HepG2 (cell line): ENCODE measurements around the gene EFNA3. TPM values are rescaled to one million over a fixed set of nuclear protein-coding genes. Genes with fewer than 3 reads are reported as not detected.

ENCODE experiments used
- ATAC-seq: fragments of 200-7000 bp; cut with Tn5 transposase; 3 replicates; pipeline ENCODE4 v1.9.1; 2020; ENCODE audit warnings: mild to moderate bottlenecking, moderate library complexity
- BruUV-seq: library from RNA; stranded (reverse); fragments of 400-500 nt; replicated peaks from 2 replicates; lab custom pipeline; 2021; lab: Mats Ljungman, UMichigan
- CTCF ChIA-PET: fragments of 300-600 bp; formaldehyde crosslinking; extraction: SDS; loops from one replicate; lab custom pipeline; 2021; ENCODE audit warnings: low total read pairs, inconsistent platforms, low intra/inter-chr PET ratio; lab: Yijun Ruan, JAX
- POLR2A ChIA-PET: fragments of 350-600 bp; sonication (Branson Sonifier 250); formaldehyde crosslinking; loops from one replicate; lab custom pipeline; 2020; ENCODE audit warnings: antibody characterized with exemption, inconsistent platforms; lab: Yijun Ruan, JAX
- DNase-seq: peaks from one replicate; pipeline ENCODE4 v3.0.0-alpha.2; 2015; ENCODE audit warnings: low spot score
- FAIRE-seq: peaks from 3 replicates; lab custom pipeline; 2011; peaks lifted over from hg19 to GRCh38; lab: Jason Lieb, UNC
- H2AFZ ChIP-seq: one replicate; pipeline ENCODE4 v1.6.1; 2011; ENCODE audit warnings: low read length, inconsistent platforms
- H3K27ac ChIP-seq: fragments of 300-600 bp; 3 replicates; pipeline ENCODE4 v1.8.0; 2011; ENCODE audit warnings: mixed run types, mild to moderate bottlenecking, mixed read lengths, low read length, inconsistent platforms; ENCODE audit not compliant: insufficient read depth; ENCODE audit errors: extremely low read length
- H3K27me3 ChIP-seq, 2 experiments: fragments of 200-600 bp in 1 of 2; 2 replicates in 1 of 2; 3 replicates in 1 of 2; pipeline versions ENCODE4 v1.6.0 to v1.8.0; 2011; ENCODE audit warnings: low read length in 2 of 2, mild to moderate bottlenecking in 2 of 2, moderate library complexity in 2 of 2, inconsistent platforms in 1 of 2; ENCODE audit not compliant: insufficient read depth in 2 of 2, control insufficient read depth in 1 of 2
- H3K36me3 ChIP-seq, 2 experiments: fragments of 200-600 bp in 1 of 2; replicated peaks in 1 of 2; 2 replicates in 1 of 2; 3 replicates in 1 of 2; pipeline versions ENCODE4 v1.5.1 to v1.8.0; 2011; ENCODE audit warnings: low read length in 2 of 2, inconsistent platforms in 1 of 2; ENCODE audit not compliant: insufficient read depth in 2 of 2, control insufficient read depth in 1 of 2
- H3K4me1 ChIP-seq: 2 replicates; pipeline ENCODE4 v1.5.1; 2012; ENCODE audit warnings: low read length, inconsistent platforms; ENCODE audit not compliant: insufficient read depth
- H3K4me2 ChIP-seq: 2 replicates; pipeline ENCODE4 v1.6.0; 2011; ENCODE audit warnings: low read depth, low read length, inconsistent platforms
- H3K4me3 ChIP-seq, 3 experiments: fragments of 200-600 bp in 1 of 3; sonication (generic), shearing (Covaris generic) in 1 of 3; replicated peaks in 1 of 3; 2 replicates each; pipeline ENCODE4 v1.5.1; 2011 to 2016; ENCODE audit warnings: low read length in 3 of 3, inconsistent platforms in 2 of 3, low read depth in 2 of 3, mild to moderate bottlenecking in 2 of 3, control low read depth in 1 of 3, mixed read lengths in 1 of 3; ENCODE audit not compliant: insufficient read depth in 1 of 3
- H3K79me2 ChIP-seq: one replicate; pipeline ENCODE4 v1.6.1; 2011; ENCODE audit warnings: low read length, inconsistent platforms; ENCODE audit not compliant: insufficient read depth
- H3K9ac ChIP-seq: 2 replicates; pipeline ENCODE4 v1.6.0; 2011; ENCODE audit warnings: mild to moderate bottlenecking, low read depth, low read length, inconsistent platforms; ENCODE audit not compliant: insufficient read depth
- H3K9me3 ChIP-seq: 2 replicates; pipeline ENCODE4 v1.5.1; 2012; ENCODE audit warnings: mild to moderate bottlenecking, low read length
- H4K20me1 ChIP-seq: 2 replicates; pipeline ENCODE4 v1.6.0; 2011; ENCODE audit warnings: inconsistent platforms, mild to moderate bottlenecking, low read length, moderate library complexity; ENCODE audit not compliant: insufficient read depth
- ATF2 ChIP-seq: sonication (generic); formaldehyde crosslinking; IDR thresholded peaks from 2 replicates; pipeline ENCODE4 v1.4.0; 2020; ENCODE audit warnings: missing genetic modification reagents
- CERS6 ChIP-seq: sonication (generic); formaldehyde crosslinking; IDR thresholded peaks from 2 replicates; pipeline ENCODE4 v1.5.0; 2020; ENCODE audit warnings: missing genetic modification reagents
- RBFOX2 ChIP-seq: fragments of 200-400 bp; formaldehyde crosslinking; IDR thresholded peaks from 2 replicates; pipeline ENCODE4 v1.6.1; 2017; ENCODE audit warnings: low read depth, mild to moderate bottlenecking, low read length
- ZGPAT ChIP-seq: IDR thresholded peaks from 2 replicates; pipeline ENCODE4 v1.6.1; 2016; ENCODE audit warnings: mild to moderate bottlenecking
- ZNF251 ChIP-seq: sonication (generic); formaldehyde crosslinking; IDR thresholded peaks from 2 replicates; pipeline ENCODE4 v1.9.0; 2021; ENCODE audit warnings: mild to moderate bottlenecking, missing genetic modification reagents
- ZNF281 ChIP-seq: sonication (generic); formaldehyde crosslinking; IDR thresholded peaks from 2 replicates; pipeline ENCODE4 v1.4.0; 2020; ENCODE audit warnings: missing genetic modification reagents, borderline replicate concordance
- ZNF34 ChIP-seq: sonication (generic); formaldehyde crosslinking; IDR thresholded peaks from 2 replicates; pipeline ENCODE4 v1.4.0; 2020; ENCODE audit warnings: mild to moderate bottlenecking, missing genetic modification reagents, borderline replicate concordance
- WGBS: methylation state at CpG from one replicate; pipeline ENCODE4 v1.1.6; 2017; ENCODE audit warnings: low lambda C conversion rate; 5-methylcytosine and 5-hydroxymethylcytosine counted together
- in situ Hi-C: cut with HindIII; loops from 2 replicates; pipeline ENCODE4 v1.10.0; 2017; ENCODE audit warnings: low pct_unique_long_range_greater_than_20kb; ENCODE audit not compliant: extremely low pct_ligation_motif_present
- intact Hi-C: fragments of 100-400 bp; cut with micrococcal nuclease; formaldehyde crosslinking; loops from one replicate; pipeline ENCODE4 v1.10.0; 2022; ENCODE audit not compliant: unreplicated experiment
- polyA plus RNA-seq, 8 experiments: library from polyadenylated mRNA; depleted of rRNA in 3 of 8; stranded (reverse) in 7 of 8; unstranded in 1 of 8; fragments of >200 nt; fragmentation: Illumina TruSeq in 4 of 8; extraction: Trizol in 4 of 8; gene quantifications; 2 replicates each; pipeline versions ENCODE4 v1.2.1 to v1.2.3, GENCODE V29; 2011 to 2016; ENCODE audit warnings: low read depth in 4 of 8, missing spikeins in 1 of 8, mixed read lengths in 1 of 8; ENCODE audit not compliant: insufficient read depth in 1 of 8
- total RNA-seq, 5 experiments: library from RNA; depleted of rRNA; stranded (reverse); fragments of >200 nt; fragmentation: Illumina TruSeq; extraction: Trizol; gene quantifications; 2 replicates each; pipeline ENCODE4 v1.2.3, GENCODE V29; 2016; ENCODE audit warnings: low read depth in 1 of 5

EFNA3 gene
- total and polyA plus RNA-seq, 2 of the 13 experiments (the other 11 are each of a cell fraction or from before 2014, with no cell fraction given), result 1.0 to 5.7 TPM

- Histone ChIP-seq H3K4me3 (peak overlapping the region; percentile 8 to 63 (median 19); a peak in 3 of 6 replicates), H3K27ac (no peak overlapping the region), H4K20me1 (no peaks in the 10 kb centered on the region), H3K4me1 (peaks cover 21% of the 10 kb centered on the region), H3K27me3 (peaks cover 5 to 34% of the 10 kb centered on the region in 2 experiments), H3K36me3 (peaks cover 3 to 7% of the 10 kb centered on the region in 2 experiments; a peak in 3 of 5 replicates), H3K9ac (no peak overlapping the region; the same call in 1 of the 2 replicates), H3K9me3 (no peaks in the 10 kb centered on the region), H3K4me2 (peak overlapping the region; percentile 83), H2AFZ (no peak overlapping the region), H3K79me2 (no peaks in the 10 kb centered on the region)
- WGBS, result 87% methylated on average over 22 of the region's 28 CpGs
- DNase-seq, result no peak
- CTCF ChIA-PET, result interaction anchor here (1.2 kb wide), 1 partner anchor 15 kb away, joined by 3 read pairs; no protein-coding TSS in a partner anchor
- in situ Hi-C loops (no loop called here), intact Hi-C loops (no loop called here)
- BruUV-seq, result no TSS peak
- POLR2A ChIA-PET, result interaction anchor here (0.9 to 1.3 kb wide), 4 partner anchors 10 to 69 kb away, joined by 3 to 4 read pairs (median 4); no protein-coding TSS in a partner anchor
- TF ChIP-seq RBFOX2 (0 out of 2 replicates have a peak, but pooled peaks have one; percentile 49), ZNF34 (CRISPR knock-in tag) (no peak)
- FAIRE-seq, result no peak
- no peak for ATAC-seq
Measured at GRCh38 chr1:155070158-155070621, 8.4 kb upstream of the EFNA3 start.

GRCh38 chr1:155070721-155071569 lies 7.7 kb upstream of the EFNA3 start:
- H3K36me3 ChIP-seq, result peaks cover 3 to 7% of the 10 kb centered on the region in 2 experiments; a peak in 3 of 5 replicates
- in situ Hi-C loops, result no loop called here
- 37% methylated on average over 7 of the region's 61 CpGs for WGBS
- H3K4me2 ChIP-seq, result peak overlapping the region; percentile 83
- H3K79me2 ChIP-seq, result no peaks in the 10 kb centered on the region
- H3K4me1 ChIP-seq, result peaks cover 19% of the 10 kb centered on the region
- H3K4me3 ChIP-seq, result peak overlapping the region; percentile 10 to 63 (median 30); a peak in 5 of 6 replicates
- no peak overlapping the region for H2AFZ ChIP-seq
- H3K9ac ChIP-seq, result peak overlapping the region; percentile 38
- peak; percentile 92 for ATAC-seq
- ChIA-PET POLR2A (interaction anchor here (0.9 to 1.3 kb wide), 4 partner anchors 10 to 70 kb away, joined by 3 to 4 read pairs (median 4); no protein-coding TSS in a partner anchor), CTCF (interaction anchor here (1.2 kb wide), 1 partner anchor 14 kb away, joined by 3 read pairs; no protein-coding TSS in a partner anchor)
- no peak overlapping the region for H3K27ac ChIP-seq
- DNase-seq, result peak; percentile 72
- no peak for FAIRE-seq
- no peaks in the 10 kb centered on the region for H4K20me1 ChIP-seq
- intact Hi-C loops, result no loop called here
- BruUV-seq, result no TSS peak
- no peaks in the 10 kb centered on the region for H3K9me3 ChIP-seq
- peaks cover 5 to 41% of the 10 kb centered on the region in 2 experiments for H3K27me3 ChIP-seq
- peak; percentile 43; the same call in 1 of the 2 replicates for TF ChIP-seq ZNF281 (CRISPR knock-in tag)
- TF ChIP-seq CERS6, result no peak
- no peak for TF ChIP-seq ZNF251 (CRISPR knock-in tag)
- 0 out of 2 replicates have a peak, but pooled peaks have one; percentile 39 for TF ChIP-seq ATF2
- TF ChIP-seq ZGPAT (CRISPR knock-in tag), result 0 out of 2 replicates have a peak, but pooled peaks have one; percentile 19
